ENCODE measurements around the gene TPST1. TPM values are rescaled to one million over a fixed set of nuclear protein-coding genes. Genes with fewer than 3 reads are reported as not detected.

TPST1 gene
- total RNA-seq, 2 experiments from 2014 or later, result 0.67 to 0.79 TPM

GRCh38 chr7:66257481-66257880, 52.3 kb downstream of the TPST1 start:
- Mint-ChIP-seq H3K27me3 (peaks cover 2% of the 10 kb centered on the region), H3K36me3 (ENCODE audit: low read depth) (no peaks in the 10 kb centered on the region), H3K4me3 (no peak overlapping the region), H3K27ac (no peak overlapping the region), H3K9me3 (no peaks in the 10 kb centered on the region), H3K4me1 (no peaks in the 10 kb centered on the region)
- DNase-seq, result no peak
- ChIA-PET POLR2A (interaction anchor here (0.7 kb wide), 1 partner anchor 25 kb away, joined by 5 read pairs; no protein-coding TSS in a partner anchor), CTCF (no interaction called here)

- CTCF ChIA-PET, result no interaction called here
- POLR2A ChIA-PET, result no interaction called here
- Mint-ChIP-seq H3K27me3 (peaks cover 2% of the 10 kb centered on the region), H3K9me3 (peaks cover under 1% of the 10 kb centered on the region), H3K4me3 (no peak overlapping the region), H3K27ac (no peak overlapping the region), H3K4me1 (no peaks in the 10 kb centered on the region), H3K36me3 (ENCODE audit: low read depth) (no peaks in the 10 kb centered on the region)
- no peak for DNase-seq
Measured at GRCh38 chr7:66258409-66258808, 53.3 kb downstream of the TPST1 start.

GRCh38 chr7:66261941-66262340, 56.8 kb downstream of the TPST1 start:
- Mint-ChIP-seq H3K4me1 (no peaks in the 10 kb centered on the region), H3K9me3 (peaks cover 28% of the 10 kb centered on the region), H3K27ac (no peak overlapping the region), H3K27me3 (peaks cover 2% of the 10 kb centered on the region), H3K36me3 (ENCODE audit: low read depth) (no peaks in the 10 kb centered on the region), H3K4me3 (no peak overlapping the region)
- POLR2A ChIA-PET, result no interaction called here
- CTCF ChIA-PET, result no interaction called here
- DNase-seq, result no peak

GRCh38 chr7:66263936-66264335, 58.8 kb downstream of the TPST1 start:
- Mint-ChIP-seq H3K27me3 (peaks cover 3% of the 10 kb centered on the region), H3K4me1 (no peaks in the 10 kb centered on the region), H3K36me3 (ENCODE audit: low read depth) (no peaks in the 10 kb centered on the region), H3K4me3 (no peak overlapping the region), H3K27ac (no peak overlapping the region), H3K9me3 (peaks cover 30% of the 10 kb centered on the region)
- ChIA-PET CTCF (interaction anchor here (0.8 to 1.4 kb wide), 2 partner anchors 14 to 18 kb away, joined by 3 read pairs; no protein-coding TSS in a partner anchor), POLR2A (no interaction called here)
- no peak for DNase-seq

GRCh38 chr7:66265566-66265965, 60.4 kb downstream of the TPST1 start:
- H3K27ac Mint-ChIP-seq, result no peak overlapping the region
- CTCF ChIA-PET, result interaction anchor here (1.4 kb wide), 1 partner anchor 17 kb away, joined by 3 read pairs; no protein-coding TSS in a partner anchor

GRCh38 chr7:66267249-66267648, 62.1 kb downstream of the TPST1 start:
- no peaks in the 10 kb centered on the region for H3K36me3 Mint-ChIP-seq (ENCODE audit: low read depth)
- H3K4me1 Mint-ChIP-seq, result no peaks in the 10 kb centered on the region
- peaks cover 33% of the 10 kb centered on the region for H3K9me3 Mint-ChIP-seq
- no peak for DNase-seq
- H3K27me3 Mint-ChIP-seq, result peaks cover 6% of the 10 kb centered on the region
- no peak overlapping the region for H3K27ac Mint-ChIP-seq
- H3K4me3 Mint-ChIP-seq, result no peak overlapping the region
- POLR2A ChIA-PET, result no interaction called here
- CTCF ChIA-PET, result no interaction called here

More at GRCh38 chr7:66265566-66265965, 60.4 kb downstream of the TPST1 start:
- Mint-ChIP-seq H3K36me3 (ENCODE audit: low read depth) (no peaks in the 10 kb centered on the region), H3K27me3 (peaks cover 3% of the 10 kb centered on the region), H3K4me3 (no peak overlapping the region), H3K4me1 (no peaks in the 10 kb centered on the region), H3K9me3 (peaks cover 30% of the 10 kb centered on the region)
- DNase-seq, result no peak
- POLR2A ChIA-PET, result interaction anchor here (0.7 kb wide), 1 partner anchor 283 kb away, joined by 3 read pairs; no protein-coding TSS in a partner anchor

GRCh38 chr7:66269978-66270377, 64.8 kb downstream of the TPST1 start:
- Mint-ChIP-seq H3K36me3 (ENCODE audit: low read depth) (no peaks in the 10 kb centered on the region), H3K4me1 (no peaks in the 10 kb centered on the region), H3K27ac (no peak overlapping the region), H3K4me3 (no peak overlapping the region), H3K9me3 (peaks cover 18% of the 10 kb centered on the region), H3K27me3 (peaks cover 8% of the 10 kb centered on the region)
- DNase-seq, result no peak
- ChIA-PET CTCF (no interaction called here), POLR2A (no interaction called here)

GRCh38 chr7:66272321-66272720, 67.2 kb downstream of the TPST1 start:
- H3K36me3 Mint-ChIP-seq (ENCODE audit: low read depth), result no peaks in the 10 kb centered on the region
- H3K4me1 Mint-ChIP-seq, result no peaks in the 10 kb centered on the region
- H3K9me3 Mint-ChIP-seq, result peaks cover 4% of the 10 kb centered on the region
- no peak overlapping the region for H3K4me3 Mint-ChIP-seq
- H3K27ac Mint-ChIP-seq, result no peak overlapping the region
- ChIA-PET CTCF (no interaction called here), POLR2A (no interaction called here)
- DNase-seq, result no peak
- H3K27me3 Mint-ChIP-seq, result peaks cover 8% of the 10 kb centered on the region

- H3K4me3 Mint-ChIP-seq, result no peak overlapping the region
- no peak for DNase-seq
- POLR2A ChIA-PET, result no interaction called here
- H3K4me1 Mint-ChIP-seq, result no peaks in the 10 kb centered on the region
- H3K36me3 Mint-ChIP-seq (ENCODE audit: low read depth), result no peaks in the 10 kb centered on the region
- CTCF ChIA-PET, result no interaction called here
- H3K27ac Mint-ChIP-seq, result no peak overlapping the region
- H3K27me3 Mint-ChIP-seq, result peaks cover 4% of the 10 kb centered on the region
- H3K9me3 Mint-ChIP-seq, result peaks cover 1% of the 10 kb centered on the region
Measured at GRCh38 chr7:66276363-66276762, 71.2 kb downstream of the TPST1 start.

- DNase-seq, result no peak
- no peaks in the 10 kb centered on the region for H3K36me3 Mint-ChIP-seq (ENCODE audit: low read depth)
- H3K27me3 Mint-ChIP-seq, result peaks cover 2% of the 10 kb centered on the region
- CTCF ChIA-PET, result interaction anchor here (0.9 kb wide), 1 partner anchor 14 kb away, joined by 3 read pairs; no protein-coding TSS in a partner anchor
- H3K27ac Mint-ChIP-seq, result no peak overlapping the region
- POLR2A ChIA-PET, result interaction anchor here (0.6 kb wide), 1 partner anchor 40 kb away, joined by 3 read pairs; no protein-coding TSS in a partner anchor
- no peaks in the 10 kb centered on the region for H3K9me3 Mint-ChIP-seq
- no peak overlapping the region for H3K4me3 Mint-ChIP-seq
- H3K4me1 Mint-ChIP-seq, result no peaks in the 10 kb centered on the region
Measured at GRCh38 chr7:66277492-66277891, 72.4 kb downstream of the TPST1 start.

- Mint-ChIP-seq H3K27ac (no peak overlapping the region), H3K36me3 (ENCODE audit: low read depth) (no peaks in the 10 kb centered on the region), H3K9me3 (no peaks in the 10 kb centered on the region), H3K27me3 (no peaks in the 10 kb centered on the region), H3K4me1 (no peaks in the 10 kb centered on the region), H3K4me3 (no peak overlapping the region)
- no peak for DNase-seq
- ChIA-PET POLR2A (no interaction called here), CTCF (no interaction called here)
Measured at GRCh38 chr7:66279912-66280311, 74.8 kb downstream of the TPST1 start.

GRCh38 chr7:66281678-66282590, 76.8 kb downstream of the TPST1 start:
- DNase-seq, result no peak
- no peaks in the 10 kb centered on the region for H3K27me3 Mint-ChIP-seq
- H3K36me3 Mint-ChIP-seq (ENCODE audit: low read depth), result no peaks in the 10 kb centered on the region
- ChIA-PET CTCF (interaction anchor here (0.5 to 1.0 kb wide), 3 partner anchors 14 to 65 kb away, joined by 3 to 4 read pairs (median 3); no protein-coding TSS in a partner anchor), POLR2A (interaction anchor here (0.5 kb wide), 1 partner anchor 24 kb away, joined by 5 read pairs; no protein-coding TSS in a partner anchor)
- H3K9me3 Mint-ChIP-seq, result no peaks in the 10 kb centered on the region
- H3K27ac Mint-ChIP-seq, result no peak overlapping the region
- H3K4me3 Mint-ChIP-seq, result no peak overlapping the region
- H3K4me1 Mint-ChIP-seq, result no peaks in the 10 kb centered on the region

GRCh38 chr7:66282591-66282935, 77.4 kb downstream of the TPST1 start:
- CTCF ChIA-PET, result interaction anchor here (1.0 kb wide), 1 partner anchor 18 kb away, joined by 3 read pairs; no protein-coding TSS in a partner anchor
- no peaks in the 10 kb centered on the region for H3K36me3 Mint-ChIP-seq (ENCODE audit: low read depth)
- no peak for DNase-seq
- H3K27me3 Mint-ChIP-seq, result no peaks in the 10 kb centered on the region
- H3K4me3 Mint-ChIP-seq, result no peak overlapping the region
- H3K9me3 Mint-ChIP-seq, result no peaks in the 10 kb centered on the region
- no peak overlapping the region for H3K27ac Mint-ChIP-seq
- POLR2A ChIA-PET, result interaction anchor here (0.5 kb wide), 1 partner anchor 25 kb away, joined by 5 read pairs; no protein-coding TSS in a partner anchor
- no peaks in the 10 kb centered on the region for H3K4me1 Mint-ChIP-seq

Data from activated CD4-positive, alpha-beta T cell treated with anti-CD3 and anti-CD28 coated beads, Interleukin-2, amount 10 ng/mL, durations not matched to agents 7 days and 5 days (primary cell).